GM19240 (cell line): ENCODE data around the gene RGPD6.
"Not testable (repeated sequence)": the region's sequence is repeated elsewhere in the genome, so short reads cannot be mapped to it uniquely, and the experiment has no call there.

ENCODE experiments used
- DNase-seq: peaks from one replicate; pipeline ENCODE4 v3.0.0; 2011; ENCODE audit warnings: low spot score; ENCODE audit not compliant: insufficient read length

The RGPD6 gene

GRCh38 chr2:110481200-110481599, 95.8 kb downstream of the RGPD6 start:
- DNase-seq = not testable (repeated sequence)

GRCh38 chr2:110480084-110480483, 96.9 kb downstream of the RGPD6 start:
- DNase-seq = not testable (repeated sequence)

DNA sequence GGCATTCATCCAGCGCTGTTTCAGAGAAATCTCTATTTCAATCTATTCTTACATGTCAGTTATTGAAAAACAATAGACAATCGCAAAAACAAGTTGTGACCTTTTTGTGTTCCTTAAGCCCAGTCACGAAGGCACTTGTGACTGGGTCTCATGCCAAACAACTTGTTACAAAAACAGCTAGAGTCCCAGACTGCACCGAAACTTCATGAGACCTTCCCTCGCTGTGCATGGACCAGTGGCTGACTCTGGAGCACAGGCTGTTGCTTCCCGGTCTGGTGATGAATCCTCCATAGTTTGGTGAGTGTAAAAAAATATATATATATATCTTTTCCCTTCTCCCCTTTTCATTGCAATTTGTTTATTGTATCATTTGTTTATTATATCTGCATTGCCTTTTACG, 99.7 kb downstream of the RGPD6 start:
- DNase-seq = not testable (repeated sequence)

- DNase-seq = not testable (repeated sequence)
These were observed 100.1 kb downstream of the RGPD6 start for GRCh38 chr2:110476952-110477351.

- not testable (repeated sequence) for DNase-seq
These were observed 101.2 kb downstream of the RGPD6 start for GRCh38 chr2:110475627-110476359.

DNA sequence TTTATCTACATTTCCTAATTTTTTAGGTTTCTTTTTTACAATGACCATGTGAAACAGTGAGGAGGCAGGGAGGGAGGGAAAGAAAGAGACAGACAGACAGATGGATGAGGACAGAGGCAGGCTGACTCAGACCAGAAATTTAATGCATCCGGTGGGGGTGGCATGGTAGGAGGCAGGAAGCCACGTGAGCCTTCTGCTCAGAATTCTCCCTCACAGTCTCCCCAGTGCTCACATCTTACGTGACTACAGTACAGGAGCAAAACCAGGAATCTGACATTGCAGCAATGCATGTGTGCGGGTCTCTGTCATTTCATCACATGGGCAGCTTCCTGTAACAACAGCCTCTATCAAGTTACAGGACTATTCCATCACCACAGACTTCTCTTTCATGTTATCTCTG, 102.1 kb downstream of the RGPD6 start:
- DNase-seq = not testable (repeated sequence)

- not testable (repeated sequence) for DNase-seq
These were observed 104.0 kb downstream of the RGPD6 start for GRCh38 chr2:110473059-110473358.

DNA sequence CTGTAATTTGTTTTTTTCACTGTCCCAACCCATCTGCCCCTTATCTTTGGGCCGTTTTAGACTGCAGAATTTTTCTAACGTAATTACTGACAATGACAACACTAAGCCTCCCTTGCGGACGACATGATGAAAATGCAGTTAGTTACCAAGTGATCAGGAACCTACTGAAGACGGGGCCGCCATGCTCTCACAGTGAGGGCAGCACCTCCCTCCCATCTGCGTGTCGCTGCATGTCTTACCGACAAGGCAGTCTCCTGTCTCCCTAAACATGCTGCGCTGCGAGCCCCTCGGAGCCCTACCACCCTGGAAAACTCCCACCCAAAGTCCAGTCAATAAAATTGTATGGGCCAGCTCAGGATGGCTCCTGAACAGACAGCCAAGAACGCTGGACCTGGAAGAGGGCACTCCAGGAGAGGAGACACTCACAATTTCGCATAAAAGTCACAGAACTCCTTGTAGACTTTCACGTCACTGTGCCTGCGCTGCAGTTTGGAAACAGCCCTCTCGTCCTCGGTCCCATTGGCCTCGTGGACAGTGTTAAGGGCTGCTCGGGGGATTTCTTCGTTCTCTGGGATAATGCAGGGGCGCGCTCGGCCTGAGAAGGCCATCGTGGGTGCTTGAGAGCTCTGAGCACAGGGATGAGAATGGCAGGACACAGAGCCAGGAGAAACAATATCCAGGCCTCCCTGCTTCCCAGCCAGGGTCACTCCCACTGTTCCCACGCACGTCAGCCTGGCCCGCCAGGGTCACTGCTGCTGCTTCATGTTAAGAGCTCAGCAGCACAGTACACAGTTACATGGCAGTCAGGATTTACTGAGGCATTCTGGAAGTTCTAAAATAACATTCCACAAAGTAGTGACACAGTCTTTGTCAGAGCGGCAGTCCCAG, 104.6 kb downstream of the RGPD6 start, which contains the start of gene LIMS4:
Gene LIMS4, minus strand, starts transcription at position 646 of the 888 bp plus-strand sequence. Its CDS starts 38 bp downstream, at position 608.
- not testable (repeated sequence) for DNase-seq

GRCh38 chr2:110468921-110469320, 108.1 kb downstream of the RGPD6 start:
- DNase-seq = not testable (repeated sequence)

- DNase-seq = not testable (repeated sequence)
These were observed 111.7 kb downstream of the RGPD6 start for GRCh38 chr2:110465312-110465711.
